IMR-90 (cell line): ENCODE data around the gene TUBGCP6. TPM values are rescaled to one million over a fixed set of nuclear protein-coding genes. Genes with fewer than 3 reads are reported as not detected.

ENCODE experiments used
- ATAC-seq: fragments of 200-7000 bp; cut with Tn5 transposase; 2 replicates; pipeline ENCODE4 v1.9.1; 2020; ENCODE audit warnings: low read depth, mild to moderate bottlenecking, moderate library complexity
- BruUV-seq: library from RNA; stranded (reverse); fragments of 400-500 nt; replicated peaks from 2 replicates; lab custom pipeline; 2021; lab: Mats Ljungman, UMichigan
- CTCF ChIA-PET: fragments of 300-600 bp; formaldehyde crosslinking; extraction: SDS; loops from one replicate; lab custom pipeline; 2021; ENCODE audit warnings: antibody characterized with exemption; lab: Yijun Ruan, JAX
- POLR2A ChIA-PET: fragments of 300-600 bp; sonication (Branson Sonifier 250); formaldehyde crosslinking; loops from one replicate; lab custom pipeline; 2022; ENCODE audit warnings: antibody characterized with exemption; ENCODE audit not compliant: unreplicated experiment; lab: Charles Lee
- DNase-seq: peaks from one replicate; pipeline ENCODE4 v3.0.0; 2013
- H2AFZ ChIP-seq: replicated peaks from 2 replicates; pipeline ENCODE3; 2013; ENCODE audit warnings: low read length, mild to moderate bottlenecking; ENCODE audit not compliant: poor library complexity
- H2AK5ac ChIP-seq: 2 replicates; pipeline ENCODE4 v1.6.1; 2013; ENCODE audit warnings: low read depth, low read length, inconsistent platforms
- H2AK9ac ChIP-seq: replicated peaks from 2 replicates; pipeline ENCODE3; 2013; ENCODE audit warnings: mild to moderate bottlenecking, low read depth, low read length, moderate library complexity; ENCODE audit not compliant: poor library complexity
- H2BK120ac ChIP-seq: 2 replicates; pipeline ENCODE4 v1.6.1; 2013; ENCODE audit warnings: low read depth, low read length, inconsistent platforms
- H2BK15ac ChIP-seq: 3 replicates; pipeline ENCODE4 v1.6.1; 2013; ENCODE audit warnings: low read depth, low read length, inconsistent platforms
- H2BK20ac ChIP-seq: 2 replicates; pipeline ENCODE4 v1.6.1; 2013; ENCODE audit warnings: low read depth, mild to moderate bottlenecking, inconsistent platforms, low read length, moderate library complexity
- H2BK5ac ChIP-seq: 2 replicates; pipeline ENCODE4 v1.6.1; 2013; ENCODE audit warnings: mild to moderate bottlenecking, low read depth, low read length, inconsistent platforms; ENCODE audit not compliant: poor library complexity, severe bottlenecking
- H3K14ac ChIP-seq: replicated peaks from 2 replicates; pipeline ENCODE4 v1.6.1; 2013; ENCODE audit warnings: low read depth, low read length, inconsistent platforms
- H3K18ac ChIP-seq: 2 replicates; pipeline ENCODE4 v1.6.1; 2013; ENCODE audit warnings: low read depth, low read length, control low read depth
- H3K23ac ChIP-seq: 2 replicates; pipeline ENCODE4 v1.6.1; 2013; ENCODE audit warnings: low read depth, low read length, inconsistent platforms
- H3K27ac ChIP-seq: 2 replicates; pipeline ENCODE4 v1.5.1; 2013; ENCODE audit warnings: mild to moderate bottlenecking, control low read depth, low read length; ENCODE audit not compliant: insufficient read depth
- H3K27me3 ChIP-seq: 2 replicates; pipeline ENCODE4 v1.6.1; 2013; ENCODE audit warnings: low read length; ENCODE audit not compliant: control insufficient read depth, insufficient read depth
- H3K36me3 ChIP-seq: 2 replicates; pipeline ENCODE4 v1.6.1; 2013; ENCODE audit warnings: low read length, mixed read lengths; ENCODE audit not compliant: control insufficient read depth, insufficient read depth
- H3K4ac ChIP-seq: 2 replicates; pipeline ENCODE4 v1.6.1; 2013; ENCODE audit warnings: low read depth, low read length, inconsistent platforms
- H3K4me1 ChIP-seq: 2 replicates; pipeline ENCODE4 v1.6.1; 2013; ENCODE audit warnings: low read length, mixed read lengths; ENCODE audit not compliant: control insufficient read depth, insufficient read depth
- H3K4me2 ChIP-seq: 2 replicates; pipeline ENCODE4 v1.6.1; 2013; ENCODE audit warnings: low read depth, mild to moderate bottlenecking, control low read depth, low read length, moderate library complexity
- H3K4me3 ChIP-seq: 2 replicates; pipeline ENCODE4 v1.5.1; 2013; ENCODE audit warnings: low read depth, mild to moderate bottlenecking, control low read depth, low read length, moderate library complexity; ENCODE audit not compliant: insufficient read depth
- H3K56ac ChIP-seq: 2 replicates; pipeline ENCODE4 v1.6.1; 2013; ENCODE audit warnings: low read length, inconsistent platforms; ENCODE audit not compliant: insufficient read depth; ENCODE audit errors: extremely low read depth
- H3K79me1 ChIP-seq, 2 experiments: 2 replicates each; pipeline ENCODE4 v1.6.1; 2013; ENCODE audit warnings: low read length in 2 of 2, inconsistent platforms in 1 of 2, low read depth in 1 of 2
- H3K9ac ChIP-seq: 2 replicates; pipeline ENCODE4 v1.6.1; 2013; ENCODE audit warnings: low read depth, low read length, control low read depth
- H3K9me1 ChIP-seq: 2 replicates; pipeline ENCODE4 v1.6.1; 2013; ENCODE audit warnings: low read length, inconsistent platforms; ENCODE audit not compliant: insufficient read depth
- H3K9me3 ChIP-seq: 2 replicates; pipeline ENCODE4 v1.6.1; 2013; ENCODE audit warnings: low read length; ENCODE audit not compliant: control insufficient read depth, insufficient read depth
- H4K20me1 ChIP-seq: 2 replicates; pipeline ENCODE4 v1.6.1; 2013; ENCODE audit warnings: low read length, inconsistent platforms; ENCODE audit not compliant: insufficient read depth
- H4K5ac ChIP-seq: 2 replicates; pipeline ENCODE4 v1.6.1; 2013; ENCODE audit warnings: mild to moderate bottlenecking, low read depth, low read length, control low read depth
- H4K8ac ChIP-seq, 2 experiments: 2 replicates each; pipeline ENCODE4 v1.6.1; 2013; ENCODE audit warnings: low read depth in 2 of 2, low read length in 2 of 2, control low read depth in 1 of 2, inconsistent platforms in 1 of 2
- H4K91ac ChIP-seq: 2 replicates; pipeline ENCODE4 v1.6.1; 2013; ENCODE audit warnings: low read depth, low read length, inconsistent platforms; ENCODE audit not compliant: insufficient read depth
- BHLHE40 ChIP-seq: fragments of 150-350 bp; IDR thresholded peaks from 2 replicates; pipeline ENCODE4 v1.6.1; 2016; ENCODE audit warnings: mild to moderate bottlenecking, low read depth, low read length
- CEBPB ChIP-seq: IDR thresholded peaks from 2 replicates; pipeline ENCODE4 v1.6.1; 2012; ENCODE audit warnings: low read depth, low read length, improper control_type of control experiment
- CHD1 ChIP-seq: IDR thresholded peaks from 2 replicates; pipeline ENCODE4 v1.6.1; 2012; ENCODE audit warnings: low read depth, low read length, improper control_type of control experiment
- FOS ChIP-seq: fragments of 150-350 bp; IDR thresholded peaks from 2 replicates; pipeline ENCODE4 v1.6.1; 2016; ENCODE audit warnings: low read depth, low read length
- MAFK ChIP-seq: IDR thresholded peaks from 2 replicates; pipeline ENCODE4 v1.6.1; 2012; ENCODE audit warnings: low read depth, low read length, improper control_type of control experiment
- MAZ ChIP-seq: IDR thresholded peaks from 2 replicates; pipeline ENCODE4 v1.6.1; 2012; ENCODE audit warnings: low read depth, mild to moderate bottlenecking, low read length, improper control_type of control experiment, moderate library complexity, borderline replicate concordance
- MXI1 ChIP-seq: IDR thresholded peaks from 2 replicates; pipeline ENCODE4 v1.6.1; 2012; ENCODE audit warnings: low read depth, mild to moderate bottlenecking, low read length, moderate library complexity, borderline replicate concordance
- NFE2L2 ChIP-seq: fragments of 150-350 bp; IDR thresholded peaks from 2 replicates; pipeline ENCODE4 v1.6.1; 2016; ENCODE audit warnings: low read depth, mild to moderate bottlenecking, low read length
- POLR2A ChIP-seq: IDR thresholded peaks from 2 replicates; pipeline ENCODE4 v1.6.1; 2012; ENCODE audit warnings: mild to moderate bottlenecking, low read depth, low read length
- RAD21 ChIP-seq: IDR thresholded peaks from 2 replicates; pipeline ENCODE4 v1.6.1; 2012; ENCODE audit warnings: low read length, improper control_type of control experiment
- RCOR1 ChIP-seq: IDR thresholded peaks from 2 replicates; pipeline ENCODE4 v1.6.1; 2012; ENCODE audit warnings: mild to moderate bottlenecking, low read length, improper control_type of control experiment; ENCODE audit not compliant: insufficient replicate concordance
- RFX5 ChIP-seq: IDR thresholded peaks from 2 replicates; pipeline ENCODE4 v1.8.0; 2012; ENCODE audit warnings: low read depth, mild to moderate bottlenecking, low read length, moderate library complexity
- SMC3 ChIP-seq: fragments of 150-350 bp; IDR thresholded peaks from 2 replicates; pipeline ENCODE4 v1.6.1; 2016; ENCODE audit warnings: low read depth, mild to moderate bottlenecking, antibody characterized with exemption, low read length, moderate library complexity
- WGBS, 2 experiments: methylation state at CpG; one replicate each; pipeline versions ENCODE4 v1.1.5 to v1.1.7; 2013; ENCODE audit warnings: missing lambda C conversion rate in 2 of 2; ENCODE audit not compliant: insufficient read length in 1 of 2; ENCODE audit errors: extremely low coverage in 2 of 2; 5-methylcytosine and 5-hydroxymethylcytosine counted together
- dilution Hi-C: fragments of 300-500 bp; cut with HindIII; formaldehyde crosslinking; loops from one replicate; pipeline ENCODE4 v1.14.3; 2018; ENCODE audit warnings: low sequenced_read_pairs; ENCODE audit not compliant: unreplicated experiment
- in situ Hi-C: fragments of 300-500 bp; cut with MboI; formaldehyde crosslinking; loops from 3 replicates; pipeline ENCODE4 v1.14.3; 2019; ENCODE audit warnings: low sequenced_read_pairs, inconsistent platforms, mixed read lengths
- intact Hi-C: fragments of 100-400 bp; cut with micrococcal nuclease; formaldehyde crosslinking; loops from 2 replicates; pipeline ENCODE4 v1.10.0; 2022
- polyA plus RNA-seq, 3 experiments: library from polyadenylated mRNA; depleted of rRNA; stranded (reverse); fragments of >200 nt; gene quantifications; 2 replicates each; pipeline ENCODE4 v1.2.3, GENCODE V29; 2012; ENCODE audit warnings: low replicate concordance in 1 of 3
- total RNA-seq: library from RNA; depleted of rRNA; stranded (reverse); fragments of >200 nt; gene quantifications from 2 replicates; pipeline ENCODE4 v1.2.3, GENCODE V29; 2012
- TF ChIP-seq, protein P1 (sequence below): fragments of 150-350 bp; IDR thresholded peaks from 2 replicates; pipeline ENCODE4 v1.6.1; 2017; ENCODE audit warnings: mild to moderate bottlenecking, antibody characterized with exemption, low read length, low read depth
- TF ChIP-seq, protein P2 (sequence below): fragments of 150-350 bp; IDR thresholded peaks from 2 replicates; pipeline ENCODE4 v1.6.1; 2016; ENCODE audit warnings: low read depth, mild to moderate bottlenecking, low read length, moderate library complexity, borderline replicate concordance
- TF ChIP-seq, protein P3 (sequence below): conservative IDR thresholded peaks from 2 replicates; pipeline ENCODE4 v1.5.1; 2012; ENCODE audit warnings: mild to moderate bottlenecking, low read depth, low read length, improper control_type of control experiment

The TUBGCP6 gene
- total and polyA plus RNA-seq, 2 of the 4 experiments (the other 2 are of a cell fraction), result 10.8 to 28.6 TPM

DNA sequence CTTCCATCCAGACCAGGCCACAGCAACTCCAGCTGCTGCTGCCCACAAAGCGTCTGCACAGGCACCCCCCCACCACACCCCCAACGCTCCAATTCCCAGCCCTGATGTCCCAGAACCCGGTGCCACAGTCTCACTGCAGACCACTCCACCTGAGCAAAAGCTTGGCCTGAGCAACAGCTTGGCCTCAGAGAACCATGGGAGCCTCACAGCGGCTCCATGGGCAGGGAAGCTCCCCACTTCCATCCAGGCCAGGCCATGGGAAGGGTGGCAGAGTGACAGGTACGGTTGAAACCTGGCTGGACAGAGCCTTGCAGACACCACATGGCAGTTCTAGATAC, 49.5 kb upstream of the TUBGCP6 start:
- peak overlapping the region; percentile 91 for H2AK5ac ChIP-seq
- ATAC-seq (peak; percentile 1; the same call in 1 of the 2 replicates), DNase-seq (no peak)
- H4K5ac ChIP-seq, result no peak overlapping the region
- BruUV-seq, result no TSS peak
- no CpG with 5 or more reads among the region's 5 CpGs for WGBS, 2 experiments
- peak overlapping the region; percentile 94 for H2AK9ac ChIP-seq
- H3K27ac ChIP-seq, result peak overlapping the region; percentile 100
- H2BK5ac ChIP-seq, result peak overlapping the region; percentile 99
- in situ Hi-C loops, result no loop called here
- TF ChIP-seq, protein P1, sequence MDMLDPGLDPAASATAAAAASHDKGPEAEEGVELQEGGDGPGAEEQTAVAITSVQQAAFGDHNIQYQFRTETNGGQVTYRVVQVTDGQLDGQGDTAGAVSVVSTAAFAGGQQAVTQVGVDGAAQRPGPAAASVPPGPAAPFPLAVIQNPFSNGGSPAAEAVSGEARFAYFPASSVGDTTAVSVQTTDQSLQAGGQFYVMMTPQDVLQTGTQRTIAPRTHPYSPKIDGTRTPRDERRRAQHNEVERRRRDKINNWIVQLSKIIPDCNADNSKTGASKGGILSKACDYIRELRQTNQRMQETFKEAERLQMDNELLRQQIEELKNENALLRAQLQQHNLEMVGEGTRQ, result no peak
- TF ChIP-seq SMC3 (no peak), POLR2A (no peak), MAZ (no peak), RAD21 (no peak), NFE2L2 (no peak), RFX5 (no peak), MAFK (no peak), MXI1 (no peak), BHLHE40 (no peak), RCOR1 (no peak), CHD1 (no peak), FOS (no peak), CEBPB (no peak)
- TF ChIP-seq, protein P2, sequence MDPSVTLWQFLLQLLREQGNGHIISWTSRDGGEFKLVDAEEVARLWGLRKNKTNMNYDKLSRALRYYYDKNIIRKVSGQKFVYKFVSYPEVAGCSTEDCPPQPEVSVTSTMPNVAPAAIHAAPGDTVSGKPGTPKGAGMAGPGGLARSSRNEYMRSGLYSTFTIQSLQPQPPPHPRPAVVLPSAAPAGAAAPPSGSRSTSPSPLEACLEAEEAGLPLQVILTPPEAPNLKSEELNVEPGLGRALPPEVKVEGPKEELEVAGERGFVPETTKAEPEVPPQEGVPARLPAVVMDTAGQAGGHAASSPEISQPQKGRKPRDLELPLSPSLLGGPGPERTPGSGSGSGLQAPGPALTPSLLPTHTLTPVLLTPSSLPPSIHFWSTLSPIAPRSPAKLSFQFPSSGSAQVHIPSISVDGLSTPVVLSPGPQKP, result no peak
- TF ChIP-seq, protein P3, sequence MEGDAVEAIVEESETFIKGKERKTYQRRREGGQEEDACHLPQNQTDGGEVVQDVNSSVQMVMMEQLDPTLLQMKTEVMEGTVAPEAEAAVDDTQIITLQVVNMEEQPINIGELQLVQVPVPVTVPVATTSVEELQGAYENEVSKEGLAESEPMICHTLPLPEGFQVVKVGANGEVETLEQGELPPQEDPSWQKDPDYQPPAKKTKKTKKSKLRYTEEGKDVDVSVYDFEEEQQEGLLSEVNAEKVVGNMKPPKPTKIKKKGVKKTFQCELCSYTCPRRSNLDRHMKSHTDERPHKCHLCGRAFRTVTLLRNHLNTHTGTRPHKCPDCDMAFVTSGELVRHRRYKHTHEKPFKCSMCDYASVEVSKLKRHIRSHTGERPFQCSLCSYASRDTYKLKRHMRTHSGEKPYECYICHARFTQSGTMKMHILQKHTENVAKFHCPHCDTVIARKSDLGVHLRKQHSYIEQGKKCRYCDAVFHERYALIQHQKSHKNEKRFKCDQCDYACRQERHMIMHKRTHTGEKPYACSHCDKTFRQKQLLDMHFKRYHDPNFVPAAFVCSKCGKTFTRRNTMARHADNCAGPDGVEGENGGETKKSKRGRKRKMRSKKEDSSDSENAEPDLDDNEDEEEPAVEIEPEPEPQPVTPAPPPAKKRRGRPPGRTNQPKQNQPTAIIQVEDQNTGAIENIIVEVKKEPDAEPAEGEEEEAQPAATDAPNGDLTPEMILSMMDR, result no peak
- peak overlapping the region; percentile 64; the same call in 1 of the 2 replicates for H3K9ac ChIP-seq
- peaks cover 8 to 65% of the 10 kb centered on the region in 2 experiments; a peak in 3 of 4 replicates for H3K79me1 ChIP-seq
- peak overlapping the region; percentile 65 for H2AFZ ChIP-seq
- intact Hi-C loops, result loop anchor here (5.0 kb wide), 1 partner anchor 33 kb away; the partner anchor contains the start of gene DENND6B
- peak overlapping the region; percentile 63; the same call in 1 of the 2 replicates for H3K23ac ChIP-seq
- H2BK15ac ChIP-seq, result peak overlapping the region; percentile 35; the same call in 1 of the 3 replicates
- peak overlapping the region; percentile 86 to 88 for H4K8ac ChIP-seq
- H2BK20ac ChIP-seq, result no peak overlapping the region; the same call in 1 of the 2 replicates
- H3K18ac ChIP-seq, result no peak overlapping the region
- no peak overlapping the region for H3K4me3 ChIP-seq
- H3K27me3 ChIP-seq, result no peaks in the 10 kb centered on the region
- ChIA-PET POLR2A (interaction anchor here (1.0 kb wide), 1 partner anchor 11 kb away, joined by 6 read pairs; no protein-coding TSS in a partner anchor), CTCF (interaction anchor here (1.5 kb wide), 1 partner anchor 32 kb away, joined by 4 read pairs; the partner anchor contains the start of gene DENND6B)
- peaks cover 90% of the 10 kb centered on the region for H4K20me1 ChIP-seq
- H3K14ac ChIP-seq, result no peak overlapping the region
- peaks cover 21% of the 10 kb centered on the region for H3K36me3 ChIP-seq
- H3K4me1 ChIP-seq, result peaks cover 39% of the 10 kb centered on the region
- 0 out of 2 replicates have a peak overlapping the region, but pooled peaks have one; percentile 3 for H3K56ac ChIP-seq
- dilution Hi-C loops, result no loop called here
- no peak overlapping the region for H3K4me2 ChIP-seq
- H3K4ac ChIP-seq, result peak overlapping the region; percentile 96
- peaks cover 3% of the 10 kb centered on the region for H3K9me1 ChIP-seq
- peak overlapping the region; percentile 92 for H2BK120ac ChIP-seq
- H4K91ac ChIP-seq, result peak overlapping the region; percentile 70
- H3K9me3 ChIP-seq, result no peaks in the 10 kb centered on the region
